OCI-M2 (cell line): ENCODE data around the gene CDC123.
"Not testable (repeated sequence)": the region's sequence is repeated elsewhere in the genome, so short reads cannot be mapped to it uniquely, and the experiment has no call there.

ENCODE experiments used
- DNase-seq: peaks from one replicate; lab custom pipeline; 2025; ENCODE audit not compliant: unreplicated experiment; lab: John Stamatoyannopoulos, UW

Gene CDC123

DNA sequence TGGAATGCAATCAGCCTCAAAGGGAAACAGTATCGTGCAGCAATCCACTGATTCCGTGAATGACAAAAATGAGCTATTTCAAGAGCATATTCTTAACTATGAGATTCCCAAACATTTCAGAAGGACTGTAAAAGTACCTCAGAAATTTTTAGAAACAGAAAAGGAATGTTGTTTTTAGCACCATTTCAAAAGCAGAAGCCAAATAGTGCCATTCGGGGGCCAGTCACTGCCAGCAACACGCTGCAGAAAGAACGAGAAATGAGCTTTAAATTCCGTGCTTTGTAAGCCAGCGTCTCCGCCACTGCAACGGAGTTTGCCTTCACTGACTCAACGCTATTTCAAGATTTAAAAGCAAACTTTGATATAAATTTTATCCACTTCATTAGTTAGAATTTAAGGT, 6.6 kb upstream of the CDC123 start:
- no peak for DNase-seq

DNA sequence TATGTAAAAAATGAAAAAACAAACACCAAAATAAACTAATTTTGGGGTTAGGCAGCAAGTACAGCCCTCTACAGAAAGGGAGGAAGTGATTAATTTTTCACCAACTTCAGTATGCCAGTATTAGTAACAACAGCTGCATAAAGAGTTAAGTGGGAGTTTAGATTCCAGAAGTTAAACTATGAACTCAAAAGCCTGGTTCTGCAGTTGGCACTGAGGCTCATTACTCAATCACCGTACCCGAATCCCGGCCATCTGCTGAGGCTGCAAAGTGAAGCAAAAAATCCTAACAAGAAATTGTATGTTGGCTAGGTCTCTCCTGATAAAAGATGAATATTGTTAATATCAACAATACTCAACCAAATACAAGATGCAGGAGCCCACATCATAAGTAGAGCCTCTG, 4.3 kb upstream of the CDC123 start:
- no peak for DNase-seq

DNA sequence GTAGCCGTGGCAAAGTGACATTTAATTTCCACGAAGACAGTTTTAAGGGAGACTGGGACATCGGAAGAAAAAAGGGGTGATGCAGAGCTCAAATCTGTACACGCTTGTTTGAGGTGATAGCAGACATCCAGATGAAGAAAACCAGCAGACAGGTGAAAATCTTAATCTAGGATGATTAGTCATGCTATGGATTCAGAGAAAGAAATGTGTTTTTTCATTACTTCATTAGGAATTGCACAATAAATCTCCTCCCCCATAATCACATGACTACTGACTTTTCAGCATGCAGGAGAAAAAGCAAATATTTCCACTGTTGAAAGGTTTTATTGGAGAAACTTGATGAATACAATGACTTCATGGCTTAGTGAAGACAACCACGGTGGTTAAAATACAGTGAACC, 2.8 kb upstream of the CDC123 start:
- DNase-seq: no peak

DNA sequence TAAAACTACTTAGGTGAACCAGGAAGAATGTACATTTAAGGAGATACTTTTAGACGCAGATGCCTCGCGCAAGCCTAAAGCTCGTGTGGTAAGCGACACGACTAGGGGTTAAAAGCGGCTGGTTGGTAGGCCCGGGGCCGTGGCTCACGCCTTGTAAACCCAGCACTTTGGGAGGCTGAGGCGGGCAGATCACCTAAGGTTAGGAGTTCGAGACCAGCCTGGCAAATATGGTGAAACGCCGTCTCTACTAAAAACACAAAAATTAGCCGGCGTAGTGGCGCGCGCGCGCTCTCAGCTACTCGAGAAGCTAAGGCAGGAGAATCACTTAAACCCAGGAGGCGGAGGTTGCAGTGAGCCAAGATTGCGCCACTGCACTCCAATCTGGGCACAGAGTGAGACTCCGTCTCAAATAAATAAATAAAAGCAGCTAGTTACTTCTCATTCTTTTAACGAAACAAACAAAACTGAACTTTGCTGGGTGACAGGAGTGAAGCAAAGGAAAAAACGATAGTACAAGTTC, 1.2 kb upstream of the CDC123 start:
- no peak for DNase-seq

DNA sequence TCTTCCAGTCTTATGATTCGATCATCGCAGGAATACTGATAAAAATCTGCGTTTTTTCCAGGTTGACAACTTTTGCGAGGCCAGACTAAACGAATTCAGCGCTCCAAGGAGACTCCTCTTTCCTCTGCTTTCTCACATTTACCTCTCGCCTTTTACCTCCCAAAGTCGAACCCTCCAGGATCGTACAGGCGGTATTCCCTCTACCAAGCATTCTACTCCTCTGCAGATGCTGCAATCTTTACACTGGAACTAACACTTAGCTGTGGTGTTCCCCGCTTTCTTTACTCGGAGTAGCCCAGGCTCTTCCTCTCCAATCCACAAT, 746 bp upstream of the CDC123 start:
- DNase-seq: no peak

DNA sequence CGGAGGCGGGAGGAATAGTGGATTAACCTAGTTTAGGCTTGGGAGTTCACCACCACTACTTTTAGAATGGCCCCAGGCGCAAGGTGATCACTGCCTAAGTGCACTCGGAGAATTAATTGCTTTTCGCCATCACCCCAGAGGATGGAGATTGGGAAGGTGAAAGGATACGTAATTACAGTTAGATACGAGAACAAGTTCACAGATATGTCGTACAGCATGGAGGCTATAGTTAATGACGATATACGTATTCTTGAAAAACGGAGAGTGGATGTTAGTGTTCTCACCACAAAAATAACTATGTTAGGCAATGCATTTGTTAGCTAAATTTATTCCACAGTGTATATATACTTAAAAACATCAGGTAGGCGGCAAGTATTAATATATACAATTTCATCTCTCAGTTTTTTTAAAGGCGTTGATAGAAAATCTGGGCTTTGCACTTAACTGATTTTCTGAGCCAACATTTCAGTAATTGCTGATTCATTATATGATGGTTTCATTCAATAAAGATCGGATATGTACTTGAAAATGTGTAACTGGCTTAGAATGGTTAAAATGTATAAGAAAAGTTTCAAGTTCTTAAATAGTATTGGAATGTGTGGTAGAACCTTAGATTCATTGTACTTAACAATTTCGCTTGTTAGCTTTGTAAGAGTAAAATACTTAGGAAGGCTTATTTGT, 683 bp downstream of the CDC123 start:
- DNase-seq: no peak

DNA sequence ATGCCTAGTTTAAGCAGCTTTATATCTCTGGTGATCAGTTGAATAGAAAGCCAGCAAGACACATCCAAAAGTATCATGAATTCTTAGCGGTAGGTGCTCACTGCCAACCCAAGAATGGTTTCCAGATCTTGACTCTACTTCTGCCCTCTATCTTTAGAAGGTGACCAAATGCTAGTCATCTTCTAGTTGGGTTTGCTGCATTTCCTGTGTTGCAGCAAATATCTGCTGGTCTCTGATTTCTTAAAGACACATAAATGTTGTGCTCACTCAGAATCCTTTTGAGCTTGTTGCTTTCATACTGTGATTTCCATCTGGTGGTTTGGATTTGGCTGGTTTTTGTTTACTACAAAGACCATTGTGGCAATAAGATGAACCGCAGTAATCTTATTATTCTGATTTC, 2.2 kb downstream of the CDC123 start:
- no peak for DNase-seq

DNA sequence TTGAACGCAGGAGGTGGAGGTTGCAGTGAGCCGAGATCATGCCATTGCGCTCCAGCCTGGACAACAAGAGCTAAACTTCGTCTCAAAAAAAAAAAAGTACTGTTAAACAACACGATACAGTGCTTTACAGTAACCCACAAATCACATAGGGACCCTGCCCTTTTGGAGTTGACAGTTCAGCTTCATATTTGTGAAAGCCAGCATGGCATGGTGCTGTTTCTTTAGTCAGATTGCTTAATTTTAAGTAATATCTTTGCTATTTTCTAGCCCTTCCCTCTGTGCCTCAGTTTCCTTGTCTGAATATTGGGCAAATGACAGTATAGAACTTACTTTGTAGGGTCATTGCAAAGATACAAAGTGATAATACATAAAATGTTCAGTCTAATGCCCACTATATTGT, 4.9 kb downstream of the CDC123 start:
- no peak for DNase-seq

DNA sequence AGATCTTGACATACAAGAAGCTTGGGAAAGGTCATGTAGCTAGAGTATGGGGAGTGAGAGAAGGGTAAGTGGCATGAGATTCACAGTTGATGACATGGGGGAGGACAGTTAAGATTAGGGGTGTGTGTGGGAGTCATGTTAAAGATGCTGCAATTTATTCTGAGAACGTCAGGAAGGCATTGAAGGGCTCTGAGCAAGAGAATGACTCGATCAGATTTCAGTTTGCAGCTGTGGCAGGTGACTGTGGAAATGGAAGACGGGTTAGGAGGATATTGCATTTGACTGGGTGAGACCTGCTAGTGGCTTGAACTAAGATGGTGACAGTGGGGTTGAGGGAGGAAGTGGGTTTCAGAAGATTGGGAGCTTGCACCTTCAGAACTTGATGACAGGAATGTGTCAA, 5.6 kb downstream of the CDC123 start:
- DNase-seq: no peak

DNA sequence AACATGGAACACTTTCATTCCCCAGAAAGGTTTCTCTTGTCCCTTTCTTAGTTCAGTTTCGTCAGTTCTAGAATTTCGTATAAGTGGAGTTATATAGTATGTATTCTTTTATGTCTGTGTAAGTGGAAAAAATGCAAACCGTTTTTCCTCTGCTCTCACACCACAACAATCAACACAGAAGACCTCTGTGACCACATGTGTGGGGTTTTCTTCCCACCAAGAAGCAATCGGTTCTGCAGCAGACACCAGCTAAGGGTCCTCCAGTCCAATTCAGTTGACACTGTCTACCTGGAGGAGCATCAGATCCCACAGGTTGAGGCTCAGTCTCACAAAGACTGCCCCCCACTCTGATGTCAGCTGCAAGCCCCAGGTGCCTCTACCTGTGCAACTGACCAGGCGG, 6.2 kb downstream of the CDC123 start:
- DNase-seq: no peak

DNA sequence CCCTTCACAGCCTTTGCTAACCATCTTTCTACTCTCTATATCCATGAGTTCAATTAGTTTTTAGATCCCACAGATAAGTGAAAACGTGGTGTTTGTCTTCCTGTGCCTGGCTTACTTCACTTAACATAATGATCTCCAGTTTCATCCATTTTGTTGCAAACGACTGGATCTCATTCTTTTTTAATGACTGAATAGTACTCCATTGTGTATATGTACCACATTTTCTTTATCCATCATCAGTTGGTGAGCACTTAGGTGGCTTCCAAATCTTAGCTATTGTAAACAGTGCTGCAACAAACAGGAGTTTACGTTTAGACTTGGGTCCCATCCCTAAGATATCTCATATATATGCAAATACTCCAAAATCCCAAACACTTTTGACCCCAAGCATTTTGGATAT, 9.1 kb downstream of the CDC123 start:
- DNase-seq: no peak

DNA sequence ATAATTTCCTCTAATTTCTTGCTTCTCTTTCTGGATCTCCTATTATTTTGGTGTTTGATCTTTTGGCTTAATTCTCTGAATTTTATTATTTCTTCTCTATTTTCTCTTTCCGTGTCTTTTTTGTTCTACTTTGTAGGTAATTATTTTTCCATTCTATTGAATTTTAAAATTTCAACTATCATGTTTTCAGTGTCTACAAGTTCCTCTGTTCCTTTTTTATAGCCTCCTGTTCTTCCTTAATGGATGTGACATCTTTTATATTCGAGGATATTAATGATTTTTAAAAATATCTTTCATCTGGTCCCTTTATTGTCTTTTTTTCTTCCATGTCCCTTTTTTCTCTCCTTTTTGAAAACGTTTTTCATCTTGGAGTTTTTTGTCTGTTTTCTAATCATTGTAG, 11.1 kb downstream of the CDC123 start:
- no peak for DNase-seq

DNA sequence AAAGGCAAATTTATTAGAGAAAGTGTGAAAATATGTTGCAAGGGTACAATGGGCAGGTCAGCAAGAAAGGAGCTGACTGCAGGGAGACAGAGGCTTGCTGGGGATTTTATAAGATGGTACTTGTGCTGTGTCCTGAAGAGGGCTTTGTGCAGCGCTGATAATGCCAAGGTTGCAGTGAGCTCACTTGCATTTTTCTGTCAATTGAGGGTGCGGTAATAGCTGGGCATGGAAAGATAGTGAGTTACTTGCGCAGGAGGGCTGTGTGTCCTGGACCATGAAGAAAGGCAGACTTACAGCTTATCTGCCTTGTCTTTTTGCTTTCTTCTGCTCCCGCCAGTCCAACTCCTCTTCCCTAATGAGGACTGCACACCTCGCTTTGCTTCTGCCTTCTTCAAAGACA, 12.5 kb downstream of the CDC123 start:
- no peak for DNase-seq

DNA sequence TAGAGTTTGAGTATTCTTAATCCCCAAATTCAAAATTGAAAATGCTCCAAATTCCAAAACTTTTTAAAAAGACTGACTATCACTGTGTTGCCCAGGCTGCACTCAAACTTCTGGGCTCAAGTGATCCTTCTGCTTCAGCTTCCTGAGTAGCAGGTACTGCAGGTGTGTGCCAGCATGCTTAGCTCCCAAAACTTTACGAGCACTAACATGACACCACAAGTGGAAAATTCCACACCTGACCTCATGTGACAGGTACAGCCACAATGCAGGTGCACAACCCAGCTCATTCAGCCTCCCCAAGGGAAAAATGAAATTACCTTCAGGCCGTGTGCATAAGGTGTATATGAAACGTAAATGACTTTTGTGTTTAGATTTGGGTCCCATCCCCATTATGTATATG, 16.5 kb downstream of the CDC123 start:
- no peak for DNase-seq

DNA sequence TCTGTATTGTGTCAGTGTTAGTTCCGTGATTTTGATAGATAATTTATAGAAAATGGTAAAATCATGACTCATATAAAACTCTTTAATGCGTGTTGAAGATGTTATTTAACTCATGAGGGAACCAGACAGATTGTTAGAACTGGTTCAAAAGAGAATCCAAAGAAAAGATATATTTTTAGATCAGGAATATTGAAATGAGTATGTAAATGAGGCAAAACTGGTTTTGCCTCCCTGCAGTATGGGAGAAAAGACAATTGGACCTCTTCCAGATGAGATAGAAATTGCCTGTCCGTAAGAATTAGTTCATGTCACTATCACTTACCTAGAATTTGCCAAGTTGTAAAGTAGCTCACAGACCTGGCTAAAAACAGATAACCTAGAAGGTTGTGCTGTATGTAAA, 17.6 kb downstream of the CDC123 start:
- DNase-seq: no peak

DNA sequence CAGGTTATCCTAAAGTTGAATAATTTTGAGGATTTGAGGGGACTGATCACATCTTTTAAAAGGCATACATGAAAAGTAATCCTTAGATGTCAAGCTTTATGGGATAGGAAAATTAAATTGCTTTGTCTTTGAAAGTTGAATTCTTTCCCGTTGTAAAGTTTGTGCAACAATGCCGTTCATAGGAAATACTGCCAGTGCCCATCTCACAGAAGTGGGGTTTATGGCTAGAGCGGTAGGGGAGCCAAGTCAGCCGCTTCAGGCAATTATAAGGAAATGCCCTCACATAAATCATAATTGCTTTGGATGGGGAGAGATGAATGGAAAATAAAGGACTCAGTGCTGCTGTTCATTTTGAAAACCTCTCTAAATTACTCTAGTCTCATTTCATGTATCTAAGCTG, 18.1 kb downstream of the CDC123 start:
- DNase-seq: no peak

DNA sequence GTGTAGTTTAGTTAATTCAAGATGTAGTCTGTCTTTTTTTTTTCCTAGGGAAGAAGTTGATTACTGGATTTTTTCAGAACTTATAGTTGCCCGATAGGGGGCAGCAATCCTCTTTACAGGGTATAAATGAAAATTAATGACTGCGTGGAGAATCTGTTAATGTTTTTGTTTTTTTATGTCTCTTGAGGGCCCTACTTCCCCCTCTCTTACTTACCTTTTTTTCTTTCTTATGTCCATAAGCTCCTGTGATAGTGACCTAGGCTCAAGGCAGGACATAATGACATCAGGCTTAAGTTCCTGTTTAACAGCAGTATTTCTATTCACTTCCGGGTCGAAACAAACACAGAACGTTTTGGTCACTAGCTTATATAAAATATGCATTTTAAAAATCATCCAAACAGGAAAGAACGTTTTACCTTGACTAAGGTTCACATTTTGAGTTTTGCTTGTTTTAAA, 18.8 kb downstream of the CDC123 start:
- DNase-seq: no peak

DNA sequence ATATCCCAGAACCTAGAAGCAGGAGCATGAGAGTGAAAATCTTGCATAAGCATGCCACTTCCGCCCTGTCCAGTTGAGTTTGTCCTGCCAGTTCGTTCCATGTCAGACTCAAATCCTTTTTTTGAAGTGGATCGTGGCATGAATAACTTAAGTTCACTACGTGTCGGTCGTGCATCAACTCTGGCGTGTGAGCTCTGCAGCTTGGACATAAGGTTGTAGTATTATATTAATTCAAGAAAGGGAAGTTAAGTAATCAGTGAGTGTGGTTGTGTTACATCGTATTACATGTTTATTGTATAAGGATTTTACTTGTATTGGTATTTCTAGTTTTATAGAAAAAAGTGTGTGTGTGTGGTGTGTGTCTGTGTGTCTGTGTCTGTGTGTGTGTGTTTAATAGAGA, 23.0 kb downstream of the CDC123 start:
- DNase-seq: no peak

DNA sequence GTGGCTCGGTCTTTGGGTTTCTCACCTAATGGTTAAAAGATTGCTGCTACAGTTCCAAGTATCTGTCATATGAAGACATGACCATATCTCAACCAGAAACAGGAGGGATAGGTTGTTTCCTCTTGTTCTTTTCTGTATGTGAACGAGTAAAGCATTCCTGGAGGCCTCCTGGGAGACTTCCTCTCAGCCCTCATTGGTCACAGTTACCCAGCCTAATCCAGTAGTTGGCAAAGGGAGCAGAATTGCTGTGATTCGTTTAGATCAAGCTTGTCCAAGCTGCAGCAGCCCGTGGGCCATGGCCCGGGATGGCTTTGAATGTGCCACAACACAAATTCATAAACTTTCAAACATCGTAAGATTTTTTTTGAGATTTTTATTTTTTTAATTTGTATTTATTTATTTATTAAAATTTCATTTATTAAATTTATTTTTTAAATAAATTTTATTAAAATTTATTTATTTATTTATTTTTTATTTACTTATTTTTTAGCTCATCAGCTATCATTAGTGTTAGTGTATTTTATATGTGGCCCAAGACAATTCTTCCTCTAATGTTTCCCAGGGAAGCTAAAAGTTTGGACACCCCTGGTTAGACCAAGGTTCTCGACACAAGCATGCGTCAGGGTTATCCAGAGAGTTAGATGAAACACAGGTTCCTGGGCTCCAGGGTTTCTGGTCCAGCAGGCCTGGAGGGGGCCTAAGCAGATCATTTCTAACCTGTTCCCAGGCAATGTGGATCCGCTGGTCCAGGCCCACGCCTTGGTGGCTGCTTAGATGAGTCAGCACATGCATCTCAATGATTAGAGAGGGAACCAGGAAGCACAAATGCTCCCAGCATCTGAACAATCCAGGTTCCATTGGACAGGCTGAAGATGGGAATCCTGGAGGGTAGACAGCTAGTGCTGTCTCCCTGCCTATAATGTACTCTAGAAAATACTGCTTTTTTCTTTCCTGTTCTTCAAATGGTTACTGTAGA, 25.6 kb downstream of the CDC123 start:
- DNase-seq: no peak

DNA sequence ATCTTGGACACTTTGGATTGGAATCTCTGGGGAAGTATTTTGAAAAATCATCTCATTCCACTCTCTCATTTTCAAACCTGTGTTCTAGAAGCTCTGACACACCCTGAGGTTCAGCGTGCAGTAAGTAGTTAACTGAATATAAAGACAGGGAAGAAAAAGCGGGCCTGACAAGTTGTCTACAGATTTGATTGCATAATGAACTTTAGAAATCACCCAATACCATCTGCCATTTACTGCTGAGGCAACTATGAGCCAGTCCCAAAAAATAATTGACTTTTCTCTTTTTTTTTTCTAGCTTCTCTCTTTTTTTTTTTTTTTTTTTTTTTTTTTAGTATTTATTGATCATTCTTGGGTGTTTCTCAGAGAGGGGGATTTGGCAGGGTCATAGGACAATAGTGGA, 29.5 kb downstream of the CDC123 start:
- no peak for DNase-seq

DNA sequence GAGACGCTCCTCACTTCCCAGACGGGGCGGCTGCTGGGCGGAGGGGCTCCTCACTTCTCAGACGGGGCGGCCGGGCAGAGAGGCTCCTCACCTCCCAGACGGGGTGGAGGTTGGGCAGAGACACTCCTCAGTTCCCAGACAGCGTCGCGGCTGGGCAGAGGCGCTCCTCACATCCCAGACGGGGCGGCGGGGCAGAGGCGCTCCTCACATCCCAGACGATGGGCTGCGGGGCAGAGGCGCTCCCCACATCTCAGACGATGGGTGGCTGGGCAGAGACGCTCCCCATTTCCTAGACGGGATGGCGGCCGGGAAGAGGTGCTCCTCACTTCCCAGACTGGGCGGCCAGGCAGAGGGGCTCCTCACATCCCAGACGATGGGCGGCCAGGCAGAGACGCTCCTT, 30.4 kb downstream of the CDC123 start:
- DNase-seq: not testable (repeated sequence)

DNA sequence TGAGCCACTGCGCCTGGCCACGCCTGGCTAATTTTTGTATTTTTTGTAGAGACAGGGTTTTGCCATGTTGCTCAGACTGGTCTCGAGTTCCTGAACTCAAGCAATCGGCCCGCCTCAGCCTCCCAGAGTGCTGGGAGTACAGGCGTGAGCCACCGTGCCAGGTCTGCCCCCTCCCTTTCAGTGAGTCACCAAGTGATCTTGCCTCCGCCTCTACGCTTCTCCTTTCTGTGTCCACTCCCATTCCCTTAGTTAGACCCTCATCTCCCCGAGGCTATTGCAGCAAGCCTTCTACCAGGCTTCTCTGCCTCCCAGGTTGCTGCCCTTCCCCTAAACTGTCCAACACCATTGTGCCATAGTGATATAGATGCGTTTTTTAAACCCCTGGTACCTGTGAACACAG, 32.9 kb downstream of the CDC123 start:
- DNase-seq: no peak
